H1 (cell line): ENCODE data around the gene SLC7A10. TPM values are rescaled to one million over a fixed set of nuclear protein-coding genes. Genes with fewer than 3 reads are reported as not detected.

ENCODE experiments used
- CTCF ChIA-PET: fragments of 300-600 bp; sonication (Branson Sonifier 250); formaldehyde crosslinking; loops from one replicate; lab custom pipeline; 2021; ENCODE audit not compliant: partially characterized antibody; lab: Charles Lee
- POLR2A ChIA-PET: fragments of 300-600 bp; sonication (Branson Sonifier 250); formaldehyde crosslinking; loops from one replicate; lab custom pipeline; 2021; ENCODE audit warnings: inconsistent platforms; ENCODE audit not compliant: partially characterized antibody; lab: Charles Lee
- DNase-seq, 2 experiments: peaks; one replicate each; pipeline versions ENCODE4 v3.0.0 to v3.0.0-alpha.2; 2010 to 2022; ENCODE audit warnings: low spot score in 2 of 2, low read depth in 1 of 2, mixed read lengths in 1 of 2
- FAIRE-seq: peaks from 2 replicates; lab custom pipeline; 2011; peaks lifted over from hg19 to GRCh38; lab: Jason Lieb, UNC
- H2AFZ ChIP-seq: 2 replicates; pipeline ENCODE4 v1.8.1; 2012; ENCODE audit warnings: low read length, inconsistent platforms
- H2AK5ac ChIP-seq: 2 replicates; pipeline ENCODE4 v1.6.1; 2013; ENCODE audit warnings: low read depth, low read length
- H2BK120ac ChIP-seq: replicated peaks from 2 replicates; pipeline ENCODE3; 2013; ENCODE audit warnings: low read depth, low read length, inconsistent platforms
- H2BK12ac ChIP-seq: 2 replicates; pipeline ENCODE4 v1.6.1; 2013; ENCODE audit warnings: low read depth, low read length
- H2BK15ac ChIP-seq: 2 replicates; pipeline ENCODE4 v1.6.1; 2013; ENCODE audit warnings: low read length
- H2BK20ac ChIP-seq: 2 replicates; pipeline ENCODE4 v1.6.1; 2013; ENCODE audit warnings: low read length
- H2BK5ac ChIP-seq: 2 replicates; pipeline ENCODE4 v1.6.1; 2013; ENCODE audit warnings: low read depth, low read length
- H3K14ac ChIP-seq: 2 replicates; pipeline ENCODE4 v1.6.1; 2013; ENCODE audit warnings: inconsistent platforms; ENCODE audit not compliant: insufficient read length
- H3K18ac ChIP-seq: 2 replicates; pipeline ENCODE4 v1.6.1; 2013; ENCODE audit warnings: low read length; ENCODE audit errors: extremely low read depth
- H3K23ac ChIP-seq: 2 replicates; pipeline ENCODE4 v1.6.1; 2013; ENCODE audit warnings: inconsistent platforms; ENCODE audit not compliant: insufficient read length
- H3K23me2 ChIP-seq: 2 replicates; pipeline ENCODE4 v1.6.1; 2013; ENCODE audit warnings: low read depth, low read length
- H3K27ac ChIP-seq: 2 replicates; pipeline ENCODE4 v1.6.1; 2011; ENCODE audit warnings: low read depth, low read length, inconsistent platforms
- H3K27me3 ChIP-seq, 4 experiments: replicated peaks in 1 of 4; 1 replicate in 1 of 4; 2 replicates in 3 of 4; pipeline versions ENCODE4 v1.6.1 to v1.8.1; 2011 to 2013; ENCODE audit warnings: low read length in 3 of 4, mild to moderate bottlenecking in 3 of 4, inconsistent platforms in 2 of 4, mixed read lengths in 2 of 4, moderate library complexity in 1 of 4; ENCODE audit not compliant: control insufficient read depth in 3 of 4, insufficient read depth in 3 of 4; ENCODE audit errors: extremely low read depth in 1 of 4
- H3K36me3 ChIP-seq, 4 experiments: 2 replicates each; pipeline versions ENCODE4 v1.6.1 to v1.8.1; 2011 to 2013; ENCODE audit warnings: mild to moderate bottlenecking in 4 of 4, low read length in 3 of 4, moderate library complexity in 2 of 4, control low read depth in 1 of 4, inconsistent platforms in 1 of 4; ENCODE audit not compliant: insufficient read depth in 4 of 4, control insufficient read depth in 2 of 4
- H3K4ac ChIP-seq: replicated peaks from 2 replicates; pipeline ENCODE3; 2013; ENCODE audit warnings: low read length, low read depth, mixed read lengths, inconsistent platforms; ENCODE audit not compliant: insufficient read length
- H3K4me1 ChIP-seq, 4 experiments: replicated peaks in 1 of 4; 1 replicate in 1 of 4; 2 replicates in 3 of 4; pipeline versions ENCODE4 v1.6.1 to v1.8.1; 2011 to 2013; ENCODE audit warnings: low read length in 3 of 4, inconsistent platforms in 2 of 4, mixed read lengths in 1 of 4; ENCODE audit not compliant: insufficient read depth in 4 of 4, control insufficient read depth in 3 of 4
- H3K4me2 ChIP-seq, 2 experiments: 2 replicates each; pipeline versions ENCODE4 v1.6.1 to v1.8.1; 2011 to 2013; ENCODE audit warnings: low read depth in 2 of 2, low read length in 2 of 2, control low read depth in 1 of 2, inconsistent platforms in 1 of 2, mild to moderate bottlenecking in 1 of 2; ENCODE audit not compliant: insufficient read depth in 1 of 2
- H3K4me3 ChIP-seq, 4 experiments: fragments of 200-600, 300-600 bp in 1 of 4; sonication (generic), shearing (Covaris generic), sonication (Bioruptor Twin) in 1 of 4; 2 replicates each; pipeline versions ENCODE4 v1.5.1 to v1.8.1; 2011 to 2016; ENCODE audit warnings: low read length in 4 of 4, low read depth in 3 of 4, control low read depth in 2 of 4, inconsistent platforms in 2 of 4, mild to moderate bottlenecking in 2 of 4, mixed read lengths in 1 of 4, moderate library complexity in 1 of 4; ENCODE audit not compliant: insufficient read depth in 2 of 4; ENCODE audit errors: extremely low read depth in 1 of 4
- H3K56ac ChIP-seq: replicated peaks from 2 replicates; pipeline ENCODE3; 2013; ENCODE audit warnings: low read depth, mild to moderate bottlenecking, mixed read lengths, low read length, inconsistent platforms; ENCODE audit not compliant: insufficient read length
- H3K79me1 ChIP-seq: 2 replicates; pipeline ENCODE4 v1.6.1; 2013; ENCODE audit warnings: low read depth, low read length, control low read depth
- H3K79me2 ChIP-seq, 2 experiments: 2 replicates each; pipeline versions ENCODE4 v1.6.1 to v1.8.1; 2012 to 2013; ENCODE audit warnings: low read length in 2 of 2, mild to moderate bottlenecking in 2 of 2, inconsistent platforms in 1 of 2; ENCODE audit not compliant: insufficient read depth in 2 of 2, control insufficient read depth in 1 of 2
- H3K9ac ChIP-seq, 4 experiments: replicated peaks in 1 of 4; 1 replicate in 1 of 4; 2 replicates in 3 of 4; pipeline versions ENCODE4 v1.6.1 to v1.8.1; 2011 to 2013; ENCODE audit warnings: low read depth in 3 of 4, low read length in 3 of 4, control low read depth in 2 of 4, mild to moderate bottlenecking in 2 of 4, moderate library complexity in 2 of 4, inconsistent platforms in 1 of 4; ENCODE audit errors: extremely low read depth in 1 of 4
- H3K9me3 ChIP-seq, 2 experiments: 2 replicates each; pipeline versions ENCODE4 v1.6.1 to v1.8.1; 2012 to 2013; ENCODE audit warnings: mild to moderate bottlenecking in 2 of 2, moderate library complexity in 2 of 2, control low read depth in 1 of 2, inconsistent platforms in 1 of 2, low read depth in 1 of 2, low read length in 1 of 2, mixed read lengths in 1 of 2; ENCODE audit not compliant: insufficient read depth in 2 of 2
- H4K20me1 ChIP-seq, 2 experiments: replicated peaks in 1 of 2; 2 replicates each; pipeline versions ENCODE3 to v1.8.1; 2011 to 2013; ENCODE audit warnings: inconsistent platforms in 2 of 2, low read length in 2 of 2, mild to moderate bottlenecking in 1 of 2; ENCODE audit not compliant: insufficient read depth in 2 of 2, control insufficient read depth in 1 of 2
- H4K5ac ChIP-seq: 2 replicates; pipeline ENCODE4 v1.6.1; 2013; ENCODE audit warnings: low read length, low read depth, mixed read lengths, inconsistent platforms; ENCODE audit not compliant: insufficient read length
- H4K8ac ChIP-seq: 2 replicates; pipeline ENCODE4 v1.8.0; 2013; ENCODE audit warnings: mild to moderate bottlenecking, moderate library complexity, low read length, inconsistent platforms; ENCODE audit not compliant: insufficient read depth; ENCODE audit errors: extremely low read depth
- H4K91ac ChIP-seq: replicated peaks from 2 replicates; pipeline ENCODE3; 2013; ENCODE audit warnings: low read length, mixed read lengths, inconsistent platforms; ENCODE audit not compliant: insufficient read length
- EZH2 ChIP-seq: fragments of 200-600 bp; sonication (generic); IDR thresholded peaks from 2 replicates; pipeline ENCODE4 v1.7.1; 2012; ENCODE audit warnings: low read depth, mild to moderate bottlenecking, moderate library complexity, low read length, inconsistent platforms; ENCODE audit not compliant: severe bottlenecking
- GABPA ChIP-seq: IDR thresholded peaks from 2 replicates; pipeline ENCODE4 v1.6.1; 2011; ENCODE audit warnings: mild to moderate bottlenecking, low read length, moderate library complexity, borderline replicate concordance; ENCODE audit not compliant: insufficient read depth
- KDM5A ChIP-seq: fragments of 200-600 bp; IDR thresholded peaks from 2 replicates; pipeline ENCODE4 v1.7.1; 2012; ENCODE audit warnings: mild to moderate bottlenecking, low read length, inconsistent platforms, mixed read lengths
- NANOG ChIP-seq: IDR thresholded peaks from 2 replicates; pipeline ENCODE4 v1.6.1; 2011; ENCODE audit warnings: low read length, low read depth, mild to moderate bottlenecking, inconsistent platforms; ENCODE audit not compliant: insufficient read depth, poor library complexity, severe bottlenecking
- RBBP5 ChIP-seq: IDR thresholded peaks from 2 replicates; pipeline ENCODE4 v1.7.1; 2012; ENCODE audit warnings: low read depth, mild to moderate bottlenecking, inconsistent platforms, low read length, moderate library complexity, borderline replicate concordance
- RFX5 ChIP-seq: IDR thresholded peaks from 2 replicates; pipeline ENCODE4 v1.6.1; 2011; ENCODE audit warnings: low read depth, low read length, improper control_type of control experiment, borderline replicate concordance
- RXRA ChIP-seq: IDR thresholded peaks from 2 replicates; pipeline ENCODE4 v1.6.1; 2011; ENCODE audit warnings: low read depth, mild to moderate bottlenecking, low read length, moderate library complexity; ENCODE audit not compliant: insufficient read depth
- SIN3A ChIP-seq, 2 experiments: IDR thresholded peaks in 1 of 2; conservative IDR thresholded peaks in 1 of 2; 2 replicates each; pipeline ENCODE4 v1.6.1; 2011 to 2012; ENCODE audit warnings: low read length in 2 of 2, improper control_type of control experiment in 1 of 2, low read depth in 1 of 2, mild to moderate bottlenecking in 1 of 2
- SIRT6 ChIP-seq: IDR thresholded peaks from one replicate; pipeline ENCODE4 v1.7.1; 2012; ENCODE audit warnings: low read length, inconsistent platforms
- TAF1 ChIP-seq: IDR thresholded peaks from 2 replicates; pipeline ENCODE4 v1.6.1; 2011; ENCODE audit warnings: mild to moderate bottlenecking, low read depth, low read length
- WGBS, 2 experiments: shearing (Covaris generic) in 1 of 2; methylation state at CpG; one replicate each; pipeline versions ENCODE4 v1.1.6 to v1.1.7; 2013 to 2015; ENCODE audit warnings: low lambda C conversion rate in 2 of 2, mixed read lengths in 2 of 2, inconsistent platforms in 1 of 2, low coverage in 1 of 2, missing lambda C conversion rate in 1 of 2; ENCODE audit not compliant: insufficient replicate concordance in 2 of 2, insufficient coverage in 1 of 2, insufficient read length in 1 of 2; ENCODE audit errors: extremely low coverage in 1 of 2, missing lambda C conversion rate in 1 of 2; 5-methylcytosine and 5-hydroxymethylcytosine counted together
- polyA plus RNA-seq, 7 experiments: library from polyadenylated mRNA; depleted of rRNA in 3 of 7; stranded (reverse) in 5 of 7; unstranded in 2 of 7; fragments of >200 nt in 5 of 7; fragments of 200-250 nt in 2 of 7; gene quantifications; 1 replicate in 5 of 7; 2 replicates in 1 of 7; 4 replicates in 1 of 7; pipeline versions ENCODE4 v1.2.1 to v1.2.3, GENCODE V29; 2011 to 2013; ENCODE audit warnings: missing spikeins in 2 of 7, mixed read lengths in 2 of 7
- total RNA-seq: library from RNA; stranded (reverse); fragmentation: NEBNext Ultra II Directional; extraction: Animal tissue kit (Norgen Biotek cat#: 25700); gene quantifications from 2 replicates; pipeline ENCODE4 v1.2.1, GENCODE V29; 2021
- TF ChIP-seq, protein P1 (sequence below), 3 experiments: IDR thresholded peaks; 1 replicate in 2 of 3; 2 replicates in 1 of 3; pipeline versions ENCODE4 v1.5.1 to v1.6.1; 2011; ENCODE audit warnings: low read length in 3 of 3, mild to moderate bottlenecking in 3 of 3, inconsistent platforms in 2 of 3, low read depth in 1 of 3, moderate library complexity in 1 of 3; ENCODE audit not compliant: insufficient read depth in 1 of 3; ENCODE audit errors: control extremely low read depth in 1 of 3

The SLC7A10 gene
- total and polyA plus RNA-seq, 2 of the 8 experiments (the other 6 are each of a cell fraction or from before 2014, with no cell fraction given) = 3.7 to 7.1 TPM

DNA sequence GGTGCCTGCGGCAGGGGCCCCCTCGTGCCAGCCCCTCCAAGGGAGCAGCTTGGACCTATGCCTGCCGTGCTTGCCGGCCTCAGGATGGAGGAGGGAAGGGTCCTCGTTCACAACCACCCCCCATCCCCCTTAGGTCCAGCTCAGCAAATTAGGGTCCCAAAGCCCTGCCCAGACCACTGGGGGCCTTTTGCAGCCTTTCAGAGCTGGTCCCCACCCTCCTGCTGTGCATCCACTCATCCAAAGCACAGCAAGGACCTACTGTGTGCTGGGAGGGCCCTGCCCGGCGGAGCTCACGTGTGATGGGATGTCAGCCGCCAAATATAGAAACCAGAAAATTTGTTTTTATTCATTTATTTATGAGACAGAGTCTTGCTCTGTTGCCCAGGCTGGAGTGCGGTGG is 16.5 kb upstream of the SLC7A10 start:
- POLR2A ChIA-PET = interaction anchor here (0.7 to 3.5 kb wide), 4 partner anchors 60 to 165 kb away, joined by 3 to 11 read pairs (median 6); partner anchors contain the start of genes CEBPA and CEBPG
- no peak for TF ChIP-seq GABPA
- TF ChIP-seq SIN3A (conservative IDR thresholded peaks at IDR 0.05 in 1 of 2, IDR thresholded peaks at IDR 0.05 in 1 of 2; ENCODE audit: low read depth in 1 of 2, low read length in 2 of 2) = no peak
- no peak for TF ChIP-seq RBBP5
- no peak for TF ChIP-seq RXRA
- no peak for TF ChIP-seq SIRT6
- no peak for TF ChIP-seq NANOG
- TF ChIP-seq TAF1 = no peak
- TF ChIP-seq KDM5A = no peak
- no peak for TF ChIP-seq RFX5
- TF ChIP-seq EZH2 = no peak
- TF ChIP-seq, protein P1, sequence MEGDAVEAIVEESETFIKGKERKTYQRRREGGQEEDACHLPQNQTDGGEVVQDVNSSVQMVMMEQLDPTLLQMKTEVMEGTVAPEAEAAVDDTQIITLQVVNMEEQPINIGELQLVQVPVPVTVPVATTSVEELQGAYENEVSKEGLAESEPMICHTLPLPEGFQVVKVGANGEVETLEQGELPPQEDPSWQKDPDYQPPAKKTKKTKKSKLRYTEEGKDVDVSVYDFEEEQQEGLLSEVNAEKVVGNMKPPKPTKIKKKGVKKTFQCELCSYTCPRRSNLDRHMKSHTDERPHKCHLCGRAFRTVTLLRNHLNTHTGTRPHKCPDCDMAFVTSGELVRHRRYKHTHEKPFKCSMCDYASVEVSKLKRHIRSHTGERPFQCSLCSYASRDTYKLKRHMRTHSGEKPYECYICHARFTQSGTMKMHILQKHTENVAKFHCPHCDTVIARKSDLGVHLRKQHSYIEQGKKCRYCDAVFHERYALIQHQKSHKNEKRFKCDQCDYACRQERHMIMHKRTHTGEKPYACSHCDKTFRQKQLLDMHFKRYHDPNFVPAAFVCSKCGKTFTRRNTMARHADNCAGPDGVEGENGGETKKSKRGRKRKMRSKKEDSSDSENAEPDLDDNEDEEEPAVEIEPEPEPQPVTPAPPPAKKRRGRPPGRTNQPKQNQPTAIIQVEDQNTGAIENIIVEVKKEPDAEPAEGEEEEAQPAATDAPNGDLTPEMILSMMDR (IDR thresholded peaks at IDR 0.05; ENCODE audit: control extremely low read depth in 1 of 3, insufficient read depth in 1 of 3, low read depth in 1 of 3, low read length in 3 of 3) = no peak

More for the DNA sequence above, 16.5 kb upstream of the SLC7A10 start:
- Histone ChIP-seq H3K4me2 (no peak overlapping the region), H3K79me1 (peaks cover 2% of the 10 kb centered on the region; the same call in 1 of the 2 replicates), H4K91ac (no peak overlapping the region), H4K5ac (no peak overlapping the region), H3K23ac (no peak overlapping the region), H3K56ac (no peak overlapping the region), H4K8ac (no peak overlapping the region), H2AK5ac (no peak overlapping the region), H3K9ac (no peak overlapping the region), H3K27me3 (no peaks in the 10 kb centered on the region; a peak in 1 of 7 replicates), H3K79me2 (no peaks in the 10 kb centered on the region), H4K20me1 (no peaks in the 10 kb centered on the region), H2BK12ac (no peak overlapping the region), H3K23me2 (no peaks in the 10 kb centered on the region), H3K27ac (no peak overlapping the region), H3K18ac (no peak overlapping the region), H2AFZ (no peak overlapping the region), H3K36me3 (no peaks in the 10 kb centered on the region), H3K14ac (no peak overlapping the region), H3K9me3 (peaks cover 10% of the 10 kb centered on the region in 2 experiments; a peak in 3 of 4 replicates), H2BK20ac (no peak overlapping the region), H3K4me3 (no peak overlapping the region), H2BK5ac (no peak overlapping the region), H3K4ac (no peak overlapping the region), H2BK120ac (no peak overlapping the region), H2BK15ac (no peak overlapping the region), H3K4me1 (no peaks in the 10 kb centered on the region)
- no peak for DNase-seq
- 88% methylated on average over 5 of the region's 10 CpGs; no CpG with 5 or more reads in 1 of the 2 experiments for WGBS, 2 experiments
- FAIRE-seq = no peak
- CTCF ChIA-PET = interaction anchor here (0.6 to 15.1 kb wide), 19 partner anchors 12 to 787 kb away, joined by 3 to 426 read pairs (median 4); partner anchors contain the start of gene CEBPA
